GM23338 (cell line): ENCODE measurements around the gene INKA1. TPM values are rescaled to one million over a fixed set of nuclear protein-coding genes. Genes with fewer than 3 reads are reported as not detected.

Source experiments
- ATAC-seq: fragments of 200-7000 bp; cut with Tn5 transposase; 3 replicates; pipeline ENCODE4 v1.9.1; 2020
- DNase-seq: peaks from one replicate; pipeline ENCODE4 v3.0.0-alpha.2; 2015; ENCODE audit warnings: low spot score
- H2AFZ ChIP-seq: fragments of 200-600 bp; sonication (generic); 2 replicates; pipeline ENCODE4 v1.8.0; 2016; ENCODE audit warnings: antibody characterized with exemption, mild to moderate bottlenecking, moderate library complexity
- H3F3A ChIP-seq: fragments of 200-600 bp; sonication (generic); replicated peaks from 2 replicates; pipeline ENCODE4 v1.8.0; 2017; ENCODE audit warnings: antibody characterized with exemption, mixed run types, low read depth
- H3K27ac ChIP-seq: fragments of 200-600 bp; sonication (generic); 2 replicates; pipeline ENCODE4 v1.6.1; 2016; ENCODE audit warnings: low read depth
- H3K27me3 ChIP-seq: fragments of 200-600 bp; sonication (generic); 2 replicates; pipeline ENCODE4 v1.8.0; 2016; ENCODE audit warnings: mild to moderate bottlenecking, mixed run types, moderate library complexity; ENCODE audit not compliant: insufficient read depth
- H3K36me3 ChIP-seq: fragments of 200-600 bp; sonication (generic); 2 replicates; pipeline ENCODE4 v1.8.0; 2016; ENCODE audit warnings: mild to moderate bottlenecking; ENCODE audit not compliant: insufficient read depth
- H3K4me1 ChIP-seq: fragments of 200-600 bp; sonication (generic); 2 replicates; pipeline ENCODE4 v1.8.0; 2016; ENCODE audit warnings: mild to moderate bottlenecking, moderate library complexity; ENCODE audit not compliant: insufficient read depth
- H3K4me2 ChIP-seq: fragments of 200-600 bp; sonication (generic); 2 replicates; pipeline ENCODE4 v1.7.1; 2017; ENCODE audit warnings: mixed run types
- H3K4me3 ChIP-seq: fragments of 200-600 bp; sonication (generic); 2 replicates; pipeline ENCODE4 v1.6.1; 2016; ENCODE audit warnings: mixed run types
- H3K79me2 ChIP-seq: fragments of 200-600 bp; sonication (generic); replicated peaks from 2 replicates; pipeline ENCODE4 v1.8.0; 2017; ENCODE audit warnings: mild to moderate bottlenecking; ENCODE audit not compliant: insufficient read depth
- H3K9me2 ChIP-seq: fragments of 200-600 bp; sonication (generic); 2 replicates; pipeline ENCODE4 v1.8.0; 2017; ENCODE audit not compliant: insufficient read depth
- H4K20me1 ChIP-seq: fragments of 200-600 bp; sonication (generic); replicated peaks from 2 replicates; pipeline ENCODE4 v1.8.0; 2017; ENCODE audit warnings: mild to moderate bottlenecking; ENCODE audit not compliant: insufficient read depth
- H3K27ac Mint-ChIP-seq: 2 replicates; pipeline ENCODE4 v1.8.0; 2020; ENCODE audit warnings: inconsistent platforms, mild to moderate bottlenecking, moderate library complexity, mixed read lengths
- H3K27me3 Mint-ChIP-seq: 3 replicates; pipeline ENCODE4 v1.8.0; 2022; ENCODE audit warnings: low read depth, mild to moderate bottlenecking, moderate library complexity, mixed read lengths, inconsistent platforms; ENCODE audit not compliant: insufficient read depth, poor library complexity
- H3K36me3 Mint-ChIP-seq: 3 replicates; pipeline ENCODE4 v1.8.0; 2021; ENCODE audit warnings: low read depth, mild to moderate bottlenecking, inconsistent platforms, moderate library complexity, mixed read lengths
- H3K4me1 Mint-ChIP-seq: 3 replicates; pipeline ENCODE4 v1.8.0; 2020; ENCODE audit warnings: mild to moderate bottlenecking, inconsistent platforms, mixed read lengths
- H3K4me3 Mint-ChIP-seq: 3 replicates; pipeline ENCODE4 v1.8.0; 2021; ENCODE audit warnings: moderate library complexity, mild to moderate bottlenecking, inconsistent platforms, mixed read lengths
- H3K9me3 Mint-ChIP-seq: 3 replicates; pipeline ENCODE4 v1.8.0; 2020; ENCODE audit warnings: moderate library complexity, mild to moderate bottlenecking, inconsistent platforms, mixed read lengths
- POLR2AphosphoS5 ChIP-seq: IDR thresholded peaks from 2 replicates; pipeline ENCODE4 v1.6.1; 2016; ENCODE audit warnings: antibody characterized with exemption, low read depth
- STAT1 ChIP-seq: IDR thresholded peaks from one replicate; pipeline ENCODE4 v1.6.1; 2016; ENCODE audit warnings: antibody characterized with exemption; ENCODE audit not compliant: unreplicated experiment
- ZNF331 ChIP-seq: fragments of 250-450 bp; sonication (Bioruptor Pico); IDR thresholded peaks from 2 replicates; pipeline ENCODE4 v1.5.0; 2020; ENCODE audit warnings: low read depth, mild to moderate bottlenecking, moderate library complexity
- ZNF462 ChIP-seq: fragments of 250-450 bp; sonication (Bioruptor Pico); IDR thresholded peaks from 2 replicates; pipeline ENCODE4 v1.5.0; 2020; ENCODE audit warnings: mild to moderate bottlenecking, moderate library complexity
- polyA plus RNA-seq: library from polyadenylated mRNA; unstranded; fragments of >200 nt; fragmentation: Nextera tagmentation; extraction: Ambion mirVana; gene quantifications from 2 replicates; pipeline ENCODE4 v1.2.1, GENCODE V29; 2016
- total RNA-seq: library from RNA; depleted of rRNA; stranded (reverse); fragments of >200 nt; shearing (Covaris generic); gene quantifications from 2 replicates; pipeline ENCODE4 v1.2.3, GENCODE V29; 2014
- TF ChIP-seq, protein P1 (sequence below), 2 experiments: fragments of 200-600 bp in 1 of 2; sonication (generic) in 1 of 2; conservative IDR thresholded peaks; 2 replicates each; pipeline versions ENCODE4 v1.5.1 to v1.6.1; 2016 to 2017; ENCODE audit warnings: antibody characterized with exemption in 2 of 2, low read depth in 2 of 2, mild to moderate bottlenecking in 2 of 2, moderate library complexity in 1 of 2

The INKA1 gene
- total and polyA plus RNA-seq, 2 experiments from 2014 or later: 3.7 to 4.0 TPM

GRCh38 chr3:49841806-49842205, 38.7 kb downstream of the INKA1 start:
- H3K9me3 Mint-ChIP-seq: no peaks in the 10 kb centered on the region
- H3K9me2 ChIP-seq: no peaks in the 10 kb centered on the region
- no peak overlapping the region for H3K4me3 Mint-ChIP-seq
- no peaks in the 10 kb centered on the region for H3K4me1 ChIP-seq
- H3K4me3 ChIP-seq: no peak overlapping the region
- peaks cover 18% of the 10 kb centered on the region for H3K4me1 Mint-ChIP-seq
- DNase-seq (no peak), ATAC-seq (no peak)
- H4K20me1 ChIP-seq: 0 out of 2 replicates have a peak, but pooled peaks cover 3% of the 10 kb centered on the region
- H3K36me3 Mint-ChIP-seq: peaks cover 61% of the 10 kb centered on the region
- no peaks in the 10 kb centered on the region for H3F3A ChIP-seq
- no peak overlapping the region; the same call in 1 of the 2 replicates for H3K27ac Mint-ChIP-seq
- H3K27me3 Mint-ChIP-seq: peaks cover 5% of the 10 kb centered on the region
- no peak overlapping the region for H3K27ac ChIP-seq
- peaks cover 8% of the 10 kb centered on the region; the same call in 1 of the 2 replicates for H3K36me3 ChIP-seq
- H3K79me2 ChIP-seq: no peaks in the 10 kb centered on the region
- no peaks in the 10 kb centered on the region for H3K27me3 ChIP-seq
- H3K4me2 ChIP-seq: no peak overlapping the region
- H2AFZ ChIP-seq: no peak overlapping the region
- TF ChIP-seq POLR2AphosphoS5 (no peak), STAT1 (no peak), ZNF331 (no peak)
- TF ChIP-seq, protein P1, sequence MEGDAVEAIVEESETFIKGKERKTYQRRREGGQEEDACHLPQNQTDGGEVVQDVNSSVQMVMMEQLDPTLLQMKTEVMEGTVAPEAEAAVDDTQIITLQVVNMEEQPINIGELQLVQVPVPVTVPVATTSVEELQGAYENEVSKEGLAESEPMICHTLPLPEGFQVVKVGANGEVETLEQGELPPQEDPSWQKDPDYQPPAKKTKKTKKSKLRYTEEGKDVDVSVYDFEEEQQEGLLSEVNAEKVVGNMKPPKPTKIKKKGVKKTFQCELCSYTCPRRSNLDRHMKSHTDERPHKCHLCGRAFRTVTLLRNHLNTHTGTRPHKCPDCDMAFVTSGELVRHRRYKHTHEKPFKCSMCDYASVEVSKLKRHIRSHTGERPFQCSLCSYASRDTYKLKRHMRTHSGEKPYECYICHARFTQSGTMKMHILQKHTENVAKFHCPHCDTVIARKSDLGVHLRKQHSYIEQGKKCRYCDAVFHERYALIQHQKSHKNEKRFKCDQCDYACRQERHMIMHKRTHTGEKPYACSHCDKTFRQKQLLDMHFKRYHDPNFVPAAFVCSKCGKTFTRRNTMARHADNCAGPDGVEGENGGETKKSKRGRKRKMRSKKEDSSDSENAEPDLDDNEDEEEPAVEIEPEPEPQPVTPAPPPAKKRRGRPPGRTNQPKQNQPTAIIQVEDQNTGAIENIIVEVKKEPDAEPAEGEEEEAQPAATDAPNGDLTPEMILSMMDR (conservative IDR thresholded peaks at IDR 0.05; ENCODE audit: low read depth in 2 of 2): no peak

GRCh38 chr3:49842843-49843517, 39.9 kb downstream of the INKA1 start:
- TF ChIP-seq ZNF462 (CRISPR knock-in tag): no peak
- Histone ChIP-seq H3K79me2 (no peaks in the 10 kb centered on the region), H3K4me1 (no peaks in the 10 kb centered on the region), H3K27ac (no peak overlapping the region), H2AFZ (no peak overlapping the region), H3K4me3 (no peak overlapping the region), H3F3A (no peaks in the 10 kb centered on the region), H3K4me2 (no peak overlapping the region), H3K9me2 (no peaks in the 10 kb centered on the region), H3K27me3 (no peaks in the 10 kb centered on the region), H3K36me3 (peaks cover 6% of the 10 kb centered on the region; the same call in 1 of the 2 replicates), H4K20me1 (0 out of 2 replicates have a peak, but pooled peaks cover 5% of the 10 kb centered on the region)
- H3K36me3 Mint-ChIP-seq: peaks cover 60% of the 10 kb centered on the region
- H3K9me3 Mint-ChIP-seq: no peaks in the 10 kb centered on the region
- DNase-seq (no peak), ATAC-seq (peak; percentile 15; the same call in 2 of the 3 replicates)
- H3K27ac Mint-ChIP-seq: no peak overlapping the region
- H3K27me3 Mint-ChIP-seq: peaks cover 5% of the 10 kb centered on the region
- peaks cover 18% of the 10 kb centered on the region for H3K4me1 Mint-ChIP-seq
- H3K4me3 Mint-ChIP-seq: no peak overlapping the region
